HCT116 (cell line): ENCODE measurements around the gene SLC25A45.

Source experiments
- CEBPB ChIP-seq: IDR thresholded peaks from 2 replicates; pipeline ENCODE4 v1.6.1; 2012; ENCODE audit warnings: low read depth
- EGR1 ChIP-seq: IDR thresholded peaks from 2 replicates; pipeline ENCODE4 v1.6.1; 2012; ENCODE audit warnings: low read depth
- EZH2 ChIP-seq: fragments of 200-600 bp; sonication (generic); IDR thresholded peaks from 2 replicates; pipeline ENCODE4 v1.6.1; 2017; ENCODE audit warnings: antibody characterized with exemption, mixed run types
- POLR2A ChIP-seq: IDR thresholded peaks from 2 replicates; pipeline ENCODE4 v1.7.0; 2011; ENCODE audit warnings: borderline replicate concordance; ENCODE audit not compliant: insufficient read depth, insufficient read length; ENCODE audit errors: extremely low read depth
- POLR2AphosphoS5 ChIP-seq: IDR thresholded peaks from 2 replicates; pipeline ENCODE4 v1.6.1; 2011; ENCODE audit warnings: mild to moderate bottlenecking, low read depth, low read length, moderate library complexity
- SP1 ChIP-seq: IDR thresholded peaks from 2 replicates; pipeline ENCODE4 v1.6.1; 2012; ENCODE audit warnings: low read depth
- SRF ChIP-seq: IDR thresholded peaks from 2 replicates; pipeline ENCODE4 v1.6.1; 2012; ENCODE audit warnings: low read depth
- TCF7L2 ChIP-seq: IDR thresholded peaks from 2 replicates; pipeline ENCODE4 v1.7.0; 2011; ENCODE audit warnings: borderline replicate concordance, inconsistent platforms; ENCODE audit not compliant: insufficient read depth, insufficient read length; ENCODE audit errors: extremely low read depth
- ZFX ChIP-seq: fragments of 450-650 bp; IDR thresholded peaks from 2 replicates; pipeline ENCODE4 v1.6.1; 2017
- TF ChIP-seq, protein P1 (sequence below), 3 experiments: fragments of 200-600 bp in 1 of 3; sonication (generic) in 1 of 3; IDR thresholded peaks in 2 of 3; conservative IDR thresholded peaks in 1 of 3; 2 replicates each; pipeline ENCODE4 v1.5.1; 2012 to 2017; ENCODE audit warnings: low read depth in 2 of 3, low read length in 2 of 3, antibody characterized with exemption in 1 of 3, borderline replicate concordance in 1 of 3, control low read depth in 1 of 3, mild to moderate bottlenecking in 1 of 3, mixed read lengths in 1 of 3, mixed run types in 1 of 3, moderate library complexity in 1 of 3; ENCODE audit not compliant: insufficient read depth in 1 of 3
- TF ChIP-seq, protein P2 (sequence below): IDR thresholded peaks from 2 replicates; pipeline ENCODE4 v1.6.1; 2012
- TF ChIP-seq, protein P3 (sequence below): IDR thresholded peaks from 2 replicates; pipeline ENCODE4 v1.6.1; 2012

DNA sequence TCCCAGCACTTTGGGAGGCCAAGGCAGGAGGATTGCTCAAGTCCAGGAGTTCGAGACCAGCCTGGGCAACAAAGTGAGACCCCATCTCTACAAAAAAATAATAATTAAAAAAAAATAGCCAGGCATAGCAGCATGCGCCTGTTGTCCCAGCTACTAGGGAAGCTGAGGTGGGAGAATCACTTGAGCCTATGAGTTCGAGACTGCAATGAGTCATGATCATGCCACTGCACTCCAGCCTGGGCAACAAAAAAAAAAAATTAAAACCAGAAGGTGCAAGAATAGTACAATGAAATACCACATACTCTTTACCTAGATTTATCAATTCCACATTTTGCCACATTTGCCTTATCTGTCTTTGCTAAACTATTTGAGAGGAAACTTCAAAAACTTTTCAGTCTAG, 40.6 kb downstream of the SLC25A45 start:
- TF ChIP-seq EZH2, result no peak
- no peak for TF ChIP-seq POLR2A
- TF ChIP-seq EGR1, result no peak
- TF ChIP-seq, protein P1, sequence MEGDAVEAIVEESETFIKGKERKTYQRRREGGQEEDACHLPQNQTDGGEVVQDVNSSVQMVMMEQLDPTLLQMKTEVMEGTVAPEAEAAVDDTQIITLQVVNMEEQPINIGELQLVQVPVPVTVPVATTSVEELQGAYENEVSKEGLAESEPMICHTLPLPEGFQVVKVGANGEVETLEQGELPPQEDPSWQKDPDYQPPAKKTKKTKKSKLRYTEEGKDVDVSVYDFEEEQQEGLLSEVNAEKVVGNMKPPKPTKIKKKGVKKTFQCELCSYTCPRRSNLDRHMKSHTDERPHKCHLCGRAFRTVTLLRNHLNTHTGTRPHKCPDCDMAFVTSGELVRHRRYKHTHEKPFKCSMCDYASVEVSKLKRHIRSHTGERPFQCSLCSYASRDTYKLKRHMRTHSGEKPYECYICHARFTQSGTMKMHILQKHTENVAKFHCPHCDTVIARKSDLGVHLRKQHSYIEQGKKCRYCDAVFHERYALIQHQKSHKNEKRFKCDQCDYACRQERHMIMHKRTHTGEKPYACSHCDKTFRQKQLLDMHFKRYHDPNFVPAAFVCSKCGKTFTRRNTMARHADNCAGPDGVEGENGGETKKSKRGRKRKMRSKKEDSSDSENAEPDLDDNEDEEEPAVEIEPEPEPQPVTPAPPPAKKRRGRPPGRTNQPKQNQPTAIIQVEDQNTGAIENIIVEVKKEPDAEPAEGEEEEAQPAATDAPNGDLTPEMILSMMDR (IDR thresholded peaks at IDR 0.05 in 2 of 3, conservative IDR thresholded peaks at IDR 0.05 in 1 of 3; ENCODE audit: borderline replicate concordance in 1 of 3, insufficient read depth in 1 of 3, low read depth in 2 of 3, low read length in 2 of 3), result no peak
- TF ChIP-seq, protein P2, sequence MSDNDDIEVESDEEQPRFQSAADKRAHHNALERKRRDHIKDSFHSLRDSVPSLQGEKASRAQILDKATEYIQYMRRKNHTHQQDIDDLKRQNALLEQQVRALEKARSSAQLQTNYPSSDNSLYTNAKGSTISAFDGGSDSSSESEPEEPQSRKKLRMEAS, result no peak
- no peak for TF ChIP-seq SP1
- TF ChIP-seq SRF, result no peak
- TF ChIP-seq CEBPB, result no peak
- no peak for TF ChIP-seq POLR2AphosphoS5
- no peak for TF ChIP-seq ZFX
- no peak for TF ChIP-seq TCF7L2
- TF ChIP-seq, protein P3, sequence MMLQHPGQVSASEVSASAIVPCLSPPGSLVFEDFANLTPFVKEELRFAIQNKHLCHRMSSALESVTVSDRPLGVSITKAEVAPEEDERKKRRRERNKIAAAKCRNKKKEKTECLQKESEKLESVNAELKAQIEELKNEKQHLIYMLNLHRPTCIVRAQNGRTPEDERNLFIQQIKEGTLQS, result no peak
